ENCODE data around the gene HMGCL. TPM values are rescaled to one million over a fixed set of nuclear protein-coding genes. Genes with fewer than 3 reads are reported as not detected.

The HMGCL gene
- total RNA-seq, 4 donors from 2014 or later: 31.0 to 46.6 (median 32.6) TPM

GRCh38 chr1:23814016-23814415 lies 11.2 kb downstream of the HMGCL start:
- Histone ChIP-seq H3K9me3 (no peaks in the 10 kb centered on the region), H3K36me3 (no peaks in the 10 kb centered on the region), H3K4me1 (no peaks in the 10 kb centered on the region), H3K27me3 (no peaks in the 10 kb centered on the region), H3K4me3 (no peak overlapping the region), H3K27ac (no peak overlapping the region)
- no peak for DNase-seq
- intact Hi-C loops (cut with DNase I; ENCODE audit: low total_unique reads): no loop called here
- TF ChIP-seq CTCF (IDR thresholded peaks at IDR 0.05) (no peak), POLR2A (IDR thresholded peaks at IDR 0.05) (no peak)

GRCh38 chr1:23810818-23811540 lies 14.2 kb downstream of the HMGCL start:
- no peaks in the 10 kb centered on the region for H3K9me3 ChIP-seq
- H3K36me3 ChIP-seq: no peaks in the 10 kb centered on the region
- DNase-seq: no peak
- intact Hi-C loops (cut with DNase I; ENCODE audit: low total_unique reads): no loop called here
- H3K27me3 ChIP-seq: no peaks in the 10 kb centered on the region
- H3K27ac ChIP-seq: no peak overlapping the region
- peak; percentile 14 to 35 (median 23) for TF ChIP-seq CTCF (IDR thresholded peaks at IDR 0.05)
- no peak for TF ChIP-seq POLR2A (IDR thresholded peaks at IDR 0.05)
- no peak overlapping the region for H3K4me3 ChIP-seq
- H3K4me1 ChIP-seq: no peaks in the 10 kb centered on the region

GRCh38 chr1:23809751-23810171 lies 15.5 kb downstream of the HMGCL start:
- Histone ChIP-seq H3K4me3 (no peak overlapping the region), H3K27me3 (no peaks in the 10 kb centered on the region), H3K36me3 (no peaks in the 10 kb centered on the region), H3K9me3 (no peaks in the 10 kb centered on the region), H3K4me1 (no peaks in the 10 kb centered on the region), H3K27ac (no peak overlapping the region)
- no peak for TF ChIP-seq POLR2A (IDR thresholded peaks at IDR 0.05)
- TF ChIP-seq CTCF (IDR thresholded peaks at IDR 0.05): peak; percentile 30 to 35 (median 32)
- intact Hi-C loops (cut with DNase I; ENCODE audit: low total_unique reads): no loop called here
- peak in 1 of 2 donors; percentile 47 for DNase-seq

- no peak for TF ChIP-seq CTCF (IDR thresholded peaks at IDR 0.05)
- no peak for TF ChIP-seq POLR2A (IDR thresholded peaks at IDR 0.05)
- H3K27me3 ChIP-seq: no peaks in the 10 kb centered on the region
- H3K36me3 ChIP-seq: no peaks in the 10 kb centered on the region
- no peaks in the 10 kb centered on the region for H3K4me1 ChIP-seq
- DNase-seq: no peak
- no peak overlapping the region for H3K4me3 ChIP-seq
- H3K27ac ChIP-seq: no peak overlapping the region
- intact Hi-C loops (cut with DNase I; ENCODE audit: low total_unique reads): no loop called here
- H3K9me3 ChIP-seq: no peaks in the 10 kb centered on the region
Observed at GRCh38 chr1:23807453-23807852, 17.8 kb downstream of the HMGCL start.

- TF ChIP-seq CTCF (IDR thresholded peaks at IDR 0.05) (no peak), POLR2A (IDR thresholded peaks at IDR 0.05) (no peak)
- Histone ChIP-seq H3K4me3 (no peak overlapping the region), H3K4me1 (peaks cover 0 to 3% of the 10 kb centered on the region in 2 donors), H3K9me3 (no peaks in the 10 kb centered on the region), H3K36me3 (no peaks in the 10 kb centered on the region), H3K27me3 (no peaks in the 10 kb centered on the region), H3K27ac (no peak overlapping the region)
- intact Hi-C loops (cut with DNase I; ENCODE audit: low total_unique reads): no loop called here
- DNase-seq: no peak
Observed at GRCh38 chr1:23806280-23806679, 18.9 kb downstream of the HMGCL start.

Data from uterus (tissue), 4 donors.